ENCODE results near the gene TRPM4.

DNA sequence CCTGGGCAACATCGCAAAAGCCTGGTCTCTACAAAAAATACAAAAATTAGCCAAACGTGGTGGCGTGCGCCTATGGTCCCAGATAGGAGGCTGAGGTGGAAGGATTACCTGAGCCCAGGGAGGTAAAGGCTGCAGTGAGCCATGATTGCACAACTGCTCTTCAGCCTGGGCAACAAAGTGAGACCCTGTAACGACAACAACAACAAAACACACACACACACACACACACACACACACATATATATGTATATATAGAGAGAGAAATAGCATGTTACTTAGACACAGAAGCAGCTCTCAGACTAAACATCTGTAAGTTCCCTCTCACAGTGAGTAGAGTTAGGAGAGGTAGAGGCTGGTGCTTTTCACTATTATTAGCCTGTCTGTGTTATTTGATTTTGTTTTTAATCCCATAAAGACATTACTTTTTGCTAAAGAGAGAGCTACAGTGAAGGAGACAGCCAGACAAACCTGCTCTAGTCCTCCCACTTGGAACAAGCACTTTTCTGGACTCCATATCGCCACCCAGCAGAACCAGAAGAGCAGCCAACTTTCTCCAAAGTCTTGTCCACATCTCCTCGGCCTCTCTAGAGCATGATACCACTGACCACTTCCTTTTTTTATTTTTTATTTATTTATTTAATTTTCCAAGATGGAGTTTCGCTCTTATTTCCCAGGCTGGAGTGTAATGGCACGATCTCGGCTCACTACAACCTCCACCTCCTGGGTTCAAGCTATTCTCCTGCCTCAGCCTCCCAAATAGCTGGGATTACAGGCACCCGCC is 46.2 kb upstream of the TRPM4 start:
- TF ChIP-seq, protein P1, sequence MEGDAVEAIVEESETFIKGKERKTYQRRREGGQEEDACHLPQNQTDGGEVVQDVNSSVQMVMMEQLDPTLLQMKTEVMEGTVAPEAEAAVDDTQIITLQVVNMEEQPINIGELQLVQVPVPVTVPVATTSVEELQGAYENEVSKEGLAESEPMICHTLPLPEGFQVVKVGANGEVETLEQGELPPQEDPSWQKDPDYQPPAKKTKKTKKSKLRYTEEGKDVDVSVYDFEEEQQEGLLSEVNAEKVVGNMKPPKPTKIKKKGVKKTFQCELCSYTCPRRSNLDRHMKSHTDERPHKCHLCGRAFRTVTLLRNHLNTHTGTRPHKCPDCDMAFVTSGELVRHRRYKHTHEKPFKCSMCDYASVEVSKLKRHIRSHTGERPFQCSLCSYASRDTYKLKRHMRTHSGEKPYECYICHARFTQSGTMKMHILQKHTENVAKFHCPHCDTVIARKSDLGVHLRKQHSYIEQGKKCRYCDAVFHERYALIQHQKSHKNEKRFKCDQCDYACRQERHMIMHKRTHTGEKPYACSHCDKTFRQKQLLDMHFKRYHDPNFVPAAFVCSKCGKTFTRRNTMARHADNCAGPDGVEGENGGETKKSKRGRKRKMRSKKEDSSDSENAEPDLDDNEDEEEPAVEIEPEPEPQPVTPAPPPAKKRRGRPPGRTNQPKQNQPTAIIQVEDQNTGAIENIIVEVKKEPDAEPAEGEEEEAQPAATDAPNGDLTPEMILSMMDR (IDR thresholded peaks at IDR 0.05), result no peak
- no peak for TF ChIP-seq POLR2A (IDR thresholded peaks at IDR 0.05)
